ENCODE results near the gene PDSS2.

PDSS2 gene

DNA sequence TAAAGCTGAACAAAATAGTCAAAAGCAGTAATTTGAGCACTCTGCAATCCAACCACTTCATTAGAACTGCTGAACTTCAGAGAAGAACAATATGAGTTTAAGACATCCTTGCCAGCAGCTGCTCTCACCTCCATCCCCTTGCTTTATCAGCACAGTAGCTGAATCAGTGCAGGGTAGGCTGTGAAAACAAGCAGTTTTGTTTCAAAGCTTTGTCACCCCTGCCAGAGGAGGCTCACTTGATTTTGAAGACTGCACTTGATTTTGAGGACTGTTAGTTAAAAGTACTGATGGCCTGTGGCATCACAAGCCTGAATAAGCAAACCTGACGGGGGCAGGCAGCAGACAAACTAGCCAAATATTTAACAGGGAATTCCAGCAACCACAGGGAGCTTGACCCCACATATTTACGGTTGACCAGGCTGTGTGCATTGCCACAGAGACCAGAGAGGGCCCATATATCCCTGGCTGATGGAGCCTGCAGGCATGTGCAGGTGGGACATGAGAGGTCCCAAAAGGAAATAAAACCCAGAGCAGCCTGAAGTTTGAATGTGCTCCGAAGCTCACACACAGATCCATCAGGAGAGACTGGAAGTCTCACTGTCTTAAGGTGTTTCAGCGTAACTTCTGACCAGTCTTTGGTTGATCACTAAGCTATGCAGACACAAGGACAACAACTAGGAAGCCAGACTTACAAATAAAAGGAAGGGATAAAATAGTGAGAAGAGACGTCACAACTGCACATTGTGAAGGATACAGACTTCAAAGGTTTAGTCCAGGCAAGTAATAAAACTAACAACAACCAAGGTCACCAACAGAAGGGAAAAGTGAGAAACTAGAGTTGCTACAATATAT is 97.4 kb downstream of the PDSS2 start:
- Histone ChIP-seq H3K36me3 (ENCODE audit: control insufficient read depth, low read length) (no peaks in the 10 kb centered on the region), H3K4me3 (ENCODE audit: low read length) (no peak overlapping the region), H3F3A (ENCODE audit: control insufficient read depth, insufficient read depth) (no peaks in the 10 kb centered on the region), H4K20me1 (ENCODE audit: control insufficient read depth, insufficient read depth, low read depth, low read length) (no peaks in the 10 kb centered on the region), H3K9me3 (ENCODE audit: control insufficient read depth, insufficient read depth, low read length) (no peaks in the 10 kb centered on the region), H3K27me3 (ENCODE audit: control insufficient read depth, low read length) (no peaks in the 10 kb centered on the region), H3K27ac (ENCODE audit: low read depth, low read length) (no peak overlapping the region), H3K4me1 (ENCODE audit: control insufficient read depth, low read length) (no peaks in the 10 kb centered on the region), H3K79me2 (ENCODE audit: control insufficient read depth, low read length) (no peaks in the 10 kb centered on the region; the same call in 1 of the 2 replicates), H3K4me2 (ENCODE audit: low read length) (no peak overlapping the region), H3K9me2 (replicated peaks; ENCODE audit: control insufficient read depth, low read length) (no peaks in the 10 kb centered on the region)
- TF ChIP-seq, protein P1, sequence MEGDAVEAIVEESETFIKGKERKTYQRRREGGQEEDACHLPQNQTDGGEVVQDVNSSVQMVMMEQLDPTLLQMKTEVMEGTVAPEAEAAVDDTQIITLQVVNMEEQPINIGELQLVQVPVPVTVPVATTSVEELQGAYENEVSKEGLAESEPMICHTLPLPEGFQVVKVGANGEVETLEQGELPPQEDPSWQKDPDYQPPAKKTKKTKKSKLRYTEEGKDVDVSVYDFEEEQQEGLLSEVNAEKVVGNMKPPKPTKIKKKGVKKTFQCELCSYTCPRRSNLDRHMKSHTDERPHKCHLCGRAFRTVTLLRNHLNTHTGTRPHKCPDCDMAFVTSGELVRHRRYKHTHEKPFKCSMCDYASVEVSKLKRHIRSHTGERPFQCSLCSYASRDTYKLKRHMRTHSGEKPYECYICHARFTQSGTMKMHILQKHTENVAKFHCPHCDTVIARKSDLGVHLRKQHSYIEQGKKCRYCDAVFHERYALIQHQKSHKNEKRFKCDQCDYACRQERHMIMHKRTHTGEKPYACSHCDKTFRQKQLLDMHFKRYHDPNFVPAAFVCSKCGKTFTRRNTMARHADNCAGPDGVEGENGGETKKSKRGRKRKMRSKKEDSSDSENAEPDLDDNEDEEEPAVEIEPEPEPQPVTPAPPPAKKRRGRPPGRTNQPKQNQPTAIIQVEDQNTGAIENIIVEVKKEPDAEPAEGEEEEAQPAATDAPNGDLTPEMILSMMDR (IDR thresholded peaks at IDR 0.05; ENCODE audit: low read depth, low read length, poor library complexity, severe bottlenecking): no peak
- no peak for TF ChIP-seq EZH2phosphoT487 (IDR thresholded peaks at IDR 0.05; ENCODE audit: borderline replicate concordance, low read length)

DNA sequence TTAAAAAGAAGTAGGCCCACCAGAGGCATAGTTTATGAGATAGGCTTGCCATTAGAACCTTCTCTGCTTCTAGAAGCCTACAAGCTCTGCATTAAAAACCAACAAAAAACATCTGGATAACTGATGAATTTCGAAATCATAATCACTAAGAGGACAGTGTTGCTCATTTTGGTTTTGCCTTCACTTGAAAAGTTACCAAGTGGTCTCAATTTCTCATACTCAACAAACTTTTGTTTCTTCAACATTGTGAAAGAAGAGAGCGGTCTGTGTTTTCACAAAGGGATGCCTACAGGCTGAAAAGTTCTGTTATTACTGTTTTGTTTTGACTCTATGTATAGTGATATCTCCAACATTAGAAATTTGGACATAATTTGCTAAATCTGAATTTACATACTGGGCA is 98.9 kb downstream of the PDSS2 start:
- Histone ChIP-seq H3F3A (ENCODE audit: control insufficient read depth, insufficient read depth) (no peaks in the 10 kb centered on the region), H3K9me3 (ENCODE audit: control insufficient read depth, insufficient read depth, low read length) (no peaks in the 10 kb centered on the region), H3K4me1 (ENCODE audit: control insufficient read depth, low read length) (no peaks in the 10 kb centered on the region), H3K9me2 (replicated peaks; ENCODE audit: control insufficient read depth, low read length) (no peaks in the 10 kb centered on the region), H3K4me3 (ENCODE audit: low read length) (no peak overlapping the region), H3K27ac (ENCODE audit: low read depth, low read length) (no peak overlapping the region), H3K4me2 (ENCODE audit: low read length) (no peak overlapping the region), H4K20me1 (ENCODE audit: control insufficient read depth, insufficient read depth, low read depth, low read length) (no peaks in the 10 kb centered on the region), H3K36me3 (ENCODE audit: control insufficient read depth, low read length) (no peaks in the 10 kb centered on the region), H3K79me2 (ENCODE audit: control insufficient read depth, low read length) (no peaks in the 10 kb centered on the region; the same call in 1 of the 2 replicates), H3K27me3 (ENCODE audit: control insufficient read depth, low read length) (no peaks in the 10 kb centered on the region)
- TF ChIP-seq, protein P1 (IDR thresholded peaks at IDR 0.05; ENCODE audit: low read depth, low read length, poor library complexity, severe bottlenecking): no peak
- TF ChIP-seq EZH2phosphoT487 (IDR thresholded peaks at IDR 0.05; ENCODE audit: borderline replicate concordance, low read length): no peak

DNA sequence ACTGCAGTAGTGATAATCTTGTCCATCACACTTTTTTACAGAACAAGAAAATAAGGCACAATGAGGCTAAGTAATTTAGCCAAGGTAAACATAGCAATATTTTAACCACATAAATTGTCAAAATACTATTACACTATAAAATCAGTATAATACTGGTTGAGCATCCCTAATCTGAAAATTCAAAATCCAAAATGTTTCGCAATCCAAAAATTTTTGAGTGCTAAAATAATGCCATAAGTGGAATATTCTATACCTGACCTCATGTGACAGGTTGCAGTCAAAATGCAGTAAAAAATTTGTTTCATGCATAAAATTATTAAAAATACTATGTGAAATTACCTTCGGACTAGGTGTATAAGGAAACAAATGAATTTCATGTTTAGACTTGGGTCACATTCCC is 101.5 kb downstream of the PDSS2 start:
- Histone ChIP-seq H3K4me2 (ENCODE audit: low read length) (no peak overlapping the region), H4K20me1 (ENCODE audit: control insufficient read depth, insufficient read depth, low read depth, low read length) (no peaks in the 10 kb centered on the region), H3F3A (ENCODE audit: control insufficient read depth, insufficient read depth) (no peaks in the 10 kb centered on the region), H3K4me1 (ENCODE audit: control insufficient read depth, low read length) (no peaks in the 10 kb centered on the region), H3K27me3 (ENCODE audit: control insufficient read depth, low read length) (no peaks in the 10 kb centered on the region), H3K36me3 (ENCODE audit: control insufficient read depth, low read length) (no peaks in the 10 kb centered on the region), H3K27ac (ENCODE audit: low read depth, low read length) (no peak overlapping the region), H3K9me3 (ENCODE audit: control insufficient read depth, insufficient read depth, low read length) (no peaks in the 10 kb centered on the region), H3K79me2 (ENCODE audit: control insufficient read depth, low read length) (no peaks in the 10 kb centered on the region), H3K4me3 (ENCODE audit: low read length) (no peak overlapping the region), H3K9me2 (replicated peaks; ENCODE audit: control insufficient read depth, low read length) (no peaks in the 10 kb centered on the region)
- TF ChIP-seq, protein P1 (IDR thresholded peaks at IDR 0.05; ENCODE audit: low read depth, low read length, poor library complexity, severe bottlenecking): no peak
- no peak for TF ChIP-seq EZH2phosphoT487 (IDR thresholded peaks at IDR 0.05; ENCODE audit: borderline replicate concordance, low read length)

Measured in DOHH2 (cell line).